ENCODE data around the gene SKI. TPM values are rescaled to one million over a fixed set of nuclear protein-coding genes. Genes with fewer than 3 reads are reported as not detected.

Gene SKI
- total and polyA plus RNA-seq, 10 of the 15 experiments (the other 5 are each of a cell fraction or from before 2014, with no cell fraction given): 0.03 to 14.9 (median 0.96) TPM

DNA sequence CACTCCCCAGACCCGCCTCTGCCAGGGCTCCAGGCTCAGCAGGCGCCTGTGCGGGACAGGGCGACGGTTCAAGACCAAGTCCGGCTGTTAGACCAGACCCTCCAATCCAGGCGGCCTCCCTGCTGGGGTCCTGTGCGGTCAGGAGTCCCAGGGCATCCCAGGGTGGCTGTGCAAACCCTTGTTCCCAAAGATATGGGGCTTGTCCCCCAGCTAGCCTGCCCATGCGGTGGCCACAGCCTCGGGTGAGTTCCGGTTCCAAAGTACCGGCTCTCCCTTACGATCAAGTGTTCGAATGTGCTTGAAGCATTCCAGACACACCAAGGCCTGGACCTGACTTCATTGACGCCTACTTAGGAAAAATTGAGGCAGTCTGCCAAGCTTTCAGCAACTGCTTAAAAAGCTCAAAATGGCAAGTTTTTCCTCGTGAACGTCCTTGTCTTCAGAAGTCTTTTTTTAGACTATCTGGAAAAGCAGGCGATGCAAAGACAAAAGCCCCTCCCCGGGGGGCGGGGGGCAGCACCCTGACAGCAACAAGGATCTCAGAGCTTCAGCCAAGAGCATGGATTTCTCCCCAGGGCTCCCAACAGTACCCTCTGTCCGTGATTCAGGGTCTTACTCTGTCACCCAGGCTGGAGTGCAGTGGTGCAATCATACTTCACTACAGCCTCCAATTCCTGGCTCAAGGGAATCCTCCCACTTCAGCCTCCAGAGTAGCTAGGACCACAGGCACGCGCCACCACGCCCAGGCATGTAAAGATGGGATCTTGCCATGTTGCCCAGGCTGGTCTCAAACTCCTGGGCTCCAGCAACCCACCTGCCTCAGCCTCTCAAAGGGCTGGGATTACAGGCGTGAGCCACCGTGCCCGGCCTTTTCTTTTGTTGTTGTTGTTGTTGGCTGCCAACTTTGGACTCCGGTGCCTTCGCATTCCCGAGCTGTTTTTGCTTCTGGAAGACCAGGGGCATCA lies 35.8 kb upstream of the SKI start:
- no peak for FAIRE-seq
- BruUV-seq (replicated peaks): TSS peak; percentile 55

More for the DNA sequence above, 35.8 kb upstream of the SKI start:
- peak overlapping the region; percentile 55; the same call in 1 of the 2 replicates for H3K4me2 ChIP-seq (ENCODE audit: control insufficient read depth, insufficient read depth)
- SMC1A ChIA-PET (ENCODE audit: uncharacterized antibody, unreplicated experiment): no interaction called here
- no peaks in the 10 kb centered on the region; a peak in 1 of 4 replicates for H3K36me3 ChIP-seq (ENCODE audit: control insufficient read depth in 2 of 2, insufficient read depth in 2 of 2, low read length in 1 of 2)
- intact Hi-C loops (cut with micrococcal nuclease; ENCODE audit: unreplicated experiment) (no loop called here), in situ Hi-C loops (cut with MboI) (loop anchor here (5.0 to 10.0 kb wide), 2 partner anchors 195 to 1232 kb away; no protein-coding TSS in a partner anchor)
- CTCF ChIA-PET: interaction anchor here (2.1 kb wide), 1 partner anchor 190 kb away, joined by 7 read pairs; no protein-coding TSS in a partner anchor
- H3K27ac ChIP-seq (ENCODE audit: control insufficient read depth, insufficient read depth): no peak overlapping the region
- no peak for DNase-seq (ENCODE audit: low read depth, low spot score)
- WGBS (ENCODE audit: insufficient coverage, insufficient replicate concordance, low lambda C conversion rate, missing lambda C conversion rate): 88% methylated on average over 30 of the region's 30 CpGs
- no peak overlapping the region for H2AFZ ChIP-seq (ENCODE audit: control insufficient read depth, low read depth, low read length)
- no peak overlapping the region for H3K4me3 ChIP-seq
- peaks cover 1% of the 10 kb centered on the region for H3K79me2 ChIP-seq (ENCODE audit: control insufficient read depth, insufficient read depth, low read length)
- H3K9ac ChIP-seq (ENCODE audit: control insufficient read depth, insufficient read depth, low read length): no peak overlapping the region
- no peaks in the 10 kb centered on the region for H3K9me3 ChIP-seq (replicated peaks; ENCODE audit: control insufficient read depth, insufficient read depth, low read length)
- TF ChIP-seq, protein P1, sequence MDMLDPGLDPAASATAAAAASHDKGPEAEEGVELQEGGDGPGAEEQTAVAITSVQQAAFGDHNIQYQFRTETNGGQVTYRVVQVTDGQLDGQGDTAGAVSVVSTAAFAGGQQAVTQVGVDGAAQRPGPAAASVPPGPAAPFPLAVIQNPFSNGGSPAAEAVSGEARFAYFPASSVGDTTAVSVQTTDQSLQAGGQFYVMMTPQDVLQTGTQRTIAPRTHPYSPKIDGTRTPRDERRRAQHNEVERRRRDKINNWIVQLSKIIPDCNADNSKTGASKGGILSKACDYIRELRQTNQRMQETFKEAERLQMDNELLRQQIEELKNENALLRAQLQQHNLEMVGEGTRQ (IDR thresholded peaks at IDR 0.05; ENCODE audit: borderline replicate concordance, low read depth, low read length): no peak
- TF ChIP-seq ZZZ3 (IDR thresholded peaks at IDR 0.05; ENCODE audit: control insufficient read depth, insufficient read length, low read depth) (no peak), TCF12 (IDR thresholded peaks at IDR 0.05; ENCODE audit: low read depth, low read length) (no peak), BMI1 (IDR thresholded peaks at IDR 0.05; ENCODE audit: borderline replicate concordance) (no peak), SMAD5 (IDR thresholded peaks at IDR 0.05; ENCODE audit: low read depth) (no peak), BHLHE40 (IDR thresholded peaks at IDR 0.05; ENCODE audit: borderline replicate concordance in 1 of 2, low read depth in 2 of 2, low read length in 1 of 2) (no peak), PAX5 (IDR thresholded peaks at IDR 0.05; ENCODE audit: borderline replicate concordance, low read depth, low read length) (no peak), ESRRA (IDR thresholded peaks at IDR 0.05; ENCODE audit: low read length) (no peak), NKRF (conservative IDR thresholded peaks at IDR 0.05) (no peak), MTA3 (IDR thresholded peaks at IDR 0.05; ENCODE audit: borderline replicate concordance, low read length) (no peak), SMARCA5 (IDR thresholded peaks at IDR 0.05) (no peak), NR2F1 (conservative IDR thresholded peaks at IDR 0.05) (no peak), ELK1 (IDR thresholded peaks at IDR 0.05; ENCODE audit: low read depth, low read length) (no peak), ZSCAN29 (IDR thresholded peaks at IDR 0.05) (no peak), TCF7 (IDR thresholded peaks at IDR 0.05; ENCODE audit: borderline replicate concordance) (no peak)
- TF ChIP-seq, protein P2, sequence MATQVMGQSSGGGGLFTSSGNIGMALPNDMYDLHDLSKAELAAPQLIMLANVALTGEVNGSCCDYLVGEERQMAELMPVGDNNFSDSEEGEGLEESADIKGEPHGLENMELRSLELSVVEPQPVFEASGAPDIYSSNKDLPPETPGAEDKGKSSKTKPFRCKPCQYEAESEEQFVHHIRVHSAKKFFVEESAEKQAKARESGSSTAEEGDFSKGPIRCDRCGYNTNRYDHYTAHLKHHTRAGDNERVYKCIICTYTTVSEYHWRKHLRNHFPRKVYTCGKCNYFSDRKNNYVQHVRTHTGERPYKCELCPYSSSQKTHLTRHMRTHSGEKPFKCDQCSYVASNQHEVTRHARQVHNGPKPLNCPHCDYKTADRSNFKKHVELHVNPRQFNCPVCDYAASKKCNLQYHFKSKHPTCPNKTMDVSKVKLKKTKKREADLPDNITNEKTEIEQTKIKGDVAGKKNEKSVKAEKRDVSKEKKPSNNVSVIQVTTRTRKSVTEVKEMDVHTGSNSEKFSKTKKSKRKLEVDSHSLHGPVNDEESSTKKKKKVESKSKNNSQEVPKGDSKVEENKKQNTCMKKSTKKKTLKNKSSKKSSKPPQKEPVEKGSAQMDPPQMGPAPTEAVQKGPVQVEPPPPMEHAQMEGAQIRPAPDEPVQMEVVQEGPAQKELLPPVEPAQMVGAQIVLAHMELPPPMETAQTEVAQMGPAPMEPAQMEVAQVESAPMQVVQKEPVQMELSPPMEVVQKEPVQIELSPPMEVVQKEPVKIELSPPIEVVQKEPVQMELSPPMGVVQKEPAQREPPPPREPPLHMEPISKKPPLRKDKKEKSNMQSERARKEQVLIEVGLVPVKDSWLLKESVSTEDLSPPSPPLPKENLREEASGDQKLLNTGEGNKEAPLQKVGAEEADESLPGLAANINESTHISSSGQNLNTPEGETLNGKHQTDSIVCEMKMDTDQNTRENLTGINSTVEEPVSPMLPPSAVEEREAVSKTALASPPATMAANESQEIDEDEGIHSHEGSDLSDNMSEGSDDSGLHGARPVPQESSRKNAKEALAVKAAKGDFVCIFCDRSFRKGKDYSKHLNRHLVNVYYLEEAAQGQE (IDR thresholded peaks at IDR 0.05; ENCODE audit: low read depth, low read length): no peak
- no peaks in the 10 kb centered on the region for H3K27me3 ChIP-seq (replicated peaks in 1 of 2; ENCODE audit: control insufficient read depth in 2 of 2, insufficient read depth in 2 of 2, low read length in 1 of 2)
- RAD21 ChIA-PET (ENCODE audit: unreplicated experiment): interaction anchor here (0.9 kb wide), 1 partner anchor 190 kb away, joined by 3 read pairs; no protein-coding TSS in a partner anchor
- H3K4me1 ChIP-seq (ENCODE audit: control insufficient read depth, insufficient read depth, low read length): peaks cover 5% of the 10 kb centered on the region
- POLR2A ChIA-PET: no interaction called here
- H4K20me1 ChIP-seq (ENCODE audit: control insufficient read depth, insufficient read depth): no peaks in the 10 kb centered on the region
- no peak for ATAC-seq
